DMS53 treated with DMSO at 0.1 percent for 48 hours (cell line): ENCODE measurements around the gene ZBTB5.
A peak's percentile ranks its signal among the peaks of the same experiment; 100 is the strongest.
"Not testable (repeated sequence)": the region's sequence is repeated elsewhere in the genome, so short reads cannot be mapped to it uniquely, and the experiment has no call there.

Experiments
- DNase-seq: peaks from one replicate; lab custom pipeline; 2025; ENCODE audit not compliant: unreplicated experiment; lab: John Stamatoyannopoulos, UW

ZBTB5 gene

DNA sequence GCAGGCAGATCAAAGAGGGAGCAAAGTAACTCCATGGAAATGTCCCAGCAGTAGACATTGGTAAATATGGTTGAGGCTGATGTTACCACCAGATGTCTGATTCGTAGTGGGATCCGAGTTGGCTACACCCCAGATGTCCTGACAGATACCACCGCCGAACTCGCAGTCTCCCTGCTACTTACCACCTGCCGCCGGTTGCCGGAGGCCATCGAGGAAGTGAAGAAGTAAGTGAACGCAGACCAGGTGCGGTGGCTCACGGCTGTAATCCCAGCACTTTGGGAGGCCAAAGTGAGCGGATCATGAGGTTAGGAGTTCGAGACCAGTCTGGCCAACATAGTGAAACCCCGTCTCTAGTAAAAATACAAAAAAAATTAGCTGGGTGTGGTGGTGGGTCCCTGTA is 38.8 kb downstream of the ZBTB5 start:
- DNase-seq = not testable (repeated sequence)

DNA sequence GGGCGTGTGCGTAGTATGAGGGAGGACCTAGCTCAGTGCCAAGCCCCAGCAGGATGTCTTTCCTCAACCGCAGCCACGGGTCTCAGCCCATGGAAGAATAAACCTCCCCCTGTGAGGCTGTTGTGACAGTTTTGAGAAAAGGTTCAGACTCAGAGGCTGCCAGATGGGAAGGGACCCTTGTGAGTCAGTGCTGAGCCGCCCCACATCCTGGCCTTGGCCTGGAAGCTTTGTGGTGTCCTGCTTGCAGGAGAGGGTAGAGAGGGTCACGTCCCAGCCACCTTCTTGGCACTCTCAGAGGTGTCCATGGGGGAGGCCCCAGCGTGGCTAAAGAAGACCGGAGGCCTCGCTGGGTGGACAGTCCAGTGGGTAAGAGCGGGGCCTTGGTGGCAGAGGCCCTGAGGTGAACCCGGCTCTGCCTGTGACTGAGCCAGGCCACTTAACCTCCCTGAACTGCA is 39.9 kb downstream of the ZBTB5 start:
- DNase-seq = no peak

DNA sequence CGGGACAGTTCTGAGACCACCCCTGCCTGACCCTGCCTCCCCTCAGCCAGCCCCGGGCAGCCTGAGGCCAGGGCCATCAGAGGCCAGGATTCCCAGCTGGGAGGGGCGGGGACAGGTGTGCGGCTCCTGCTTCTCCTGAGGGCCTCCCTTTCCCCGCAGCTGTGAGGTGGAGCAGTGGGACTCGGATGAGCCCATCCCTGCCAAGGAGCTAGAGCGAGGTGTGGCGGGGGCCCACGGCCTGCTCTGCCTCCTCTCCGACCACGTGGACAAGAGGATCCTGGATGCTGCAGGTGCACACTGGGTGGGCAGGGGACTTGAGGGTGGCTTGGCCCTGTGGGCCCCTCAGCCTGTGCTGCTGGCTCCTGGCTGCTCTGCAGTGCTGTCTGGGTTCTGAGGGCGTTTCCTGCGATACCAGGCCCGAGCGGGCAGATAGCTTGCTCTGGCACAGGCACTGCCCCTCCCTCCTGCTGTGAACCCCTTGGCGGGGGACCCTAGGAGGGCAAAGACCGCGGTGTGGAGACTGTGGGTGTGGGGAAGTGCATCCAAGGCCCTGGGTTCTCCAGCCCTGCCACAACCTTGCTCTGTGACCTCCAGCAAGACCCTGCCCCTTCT is 40.5 kb downstream of the ZBTB5 start:
- no peak for DNase-seq

DNA sequence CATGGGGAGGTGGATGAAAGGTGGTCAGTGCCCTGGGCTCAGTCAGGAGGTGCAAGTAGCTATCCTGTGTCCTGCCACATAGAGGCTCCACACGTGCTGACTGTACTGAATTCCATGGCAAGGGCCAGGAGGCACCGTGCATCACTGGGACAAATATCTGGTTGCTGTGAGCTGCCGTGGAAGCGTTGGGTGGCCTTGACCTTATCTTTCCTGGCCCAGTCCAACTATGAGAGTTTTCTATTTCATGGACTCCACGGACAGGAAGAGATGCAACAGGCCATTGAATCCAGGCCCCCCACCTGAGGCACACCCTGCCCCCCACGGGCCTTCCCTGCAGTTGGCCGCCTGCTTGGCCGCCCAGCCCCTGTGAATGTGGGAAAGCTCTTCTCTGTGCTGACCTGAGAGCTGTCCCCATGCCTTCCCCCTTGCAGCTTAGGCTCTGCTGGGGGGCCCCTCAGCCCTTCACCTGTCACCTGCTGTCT is 41.0 kb downstream of the ZBTB5 start:
- no peak for DNase-seq

DNA sequence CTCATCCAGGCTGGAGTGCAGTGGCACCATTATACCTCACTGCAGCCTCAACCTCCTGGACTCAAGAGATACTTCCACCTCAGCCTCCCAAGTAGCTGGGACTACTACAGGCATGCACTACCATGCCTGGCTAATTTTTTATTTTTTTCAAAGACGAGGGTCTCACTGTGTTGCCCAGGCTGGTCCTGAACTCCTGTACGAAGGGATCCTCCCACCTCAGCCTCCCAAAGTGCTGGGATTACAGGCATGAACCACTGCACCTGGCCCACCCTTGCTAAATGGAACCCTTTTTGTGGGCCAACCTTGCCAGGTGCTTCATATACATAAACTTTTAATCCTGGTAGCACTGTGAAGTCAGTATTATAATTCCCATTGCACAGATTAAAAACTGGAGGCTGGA is 41.7 kb downstream of the ZBTB5 start:
- no peak for DNase-seq

DNA sequence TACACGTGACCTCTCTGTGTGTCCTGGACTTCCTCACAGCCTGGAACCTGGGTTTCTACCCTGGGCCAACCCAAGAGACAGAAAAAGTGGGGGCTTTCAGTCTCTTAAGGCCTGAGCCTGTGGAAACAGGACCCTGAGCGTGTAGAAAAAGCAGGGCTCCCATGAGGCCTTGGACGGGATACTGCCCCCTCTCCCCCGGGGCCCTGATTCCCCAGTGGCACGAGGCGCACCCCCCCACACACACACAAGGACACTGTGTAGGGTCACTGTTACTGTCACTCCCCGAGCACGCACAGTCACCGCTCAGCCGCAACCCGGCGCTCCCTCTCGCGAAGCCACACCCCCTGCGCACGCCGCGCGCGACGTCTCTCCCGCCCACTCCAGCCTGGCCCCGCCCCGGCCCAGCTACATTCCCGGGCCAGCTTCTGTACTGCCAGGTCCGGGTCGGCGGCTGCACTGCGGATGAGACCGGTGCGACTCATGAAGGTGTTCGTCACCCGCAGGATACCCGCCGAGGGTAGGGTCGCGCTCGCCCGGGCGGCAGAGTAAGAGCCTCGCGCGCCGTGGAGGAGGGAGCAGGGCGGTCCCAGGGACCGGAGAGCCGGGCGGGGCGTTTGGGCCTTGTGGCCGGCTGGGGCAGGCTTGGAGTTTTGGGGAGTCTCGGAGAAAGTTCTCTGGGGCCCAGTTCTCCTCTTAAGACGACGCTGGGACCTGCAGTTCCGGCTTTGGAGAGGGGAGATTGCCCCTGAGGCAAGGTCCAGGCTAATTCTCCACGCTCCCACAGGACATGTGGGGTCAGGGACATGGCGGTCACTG is 42.8 kb downstream of the ZBTB5 start, which contains the start of gene GRHPR:
Gene GRHPR (plus strand): TSS at position 408 of the 816 bp plus-strand sequence. CDS start 55 bp downstream, at position 463.
- peak; percentile 58 for DNase-seq

DNA sequence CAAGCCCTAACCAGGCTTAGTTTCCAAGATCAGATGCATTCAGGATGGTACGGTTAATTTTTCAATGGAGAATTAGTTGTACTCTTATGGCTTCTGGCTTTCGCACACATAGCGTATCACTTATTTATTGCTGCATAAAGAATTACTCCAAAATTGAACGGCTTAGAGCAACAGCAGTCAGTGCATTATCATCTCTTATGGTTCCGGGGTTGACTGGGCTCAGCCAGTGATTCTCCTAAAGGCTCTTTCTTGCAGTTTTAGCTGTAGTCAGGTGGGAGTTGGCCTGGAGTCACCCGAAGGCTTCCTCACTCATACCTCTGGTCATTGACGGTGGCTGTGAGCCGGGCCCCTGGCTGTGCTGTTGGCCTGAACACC is 43.3 kb downstream of the ZBTB5 start:
- DNase-seq = no peak

DNA sequence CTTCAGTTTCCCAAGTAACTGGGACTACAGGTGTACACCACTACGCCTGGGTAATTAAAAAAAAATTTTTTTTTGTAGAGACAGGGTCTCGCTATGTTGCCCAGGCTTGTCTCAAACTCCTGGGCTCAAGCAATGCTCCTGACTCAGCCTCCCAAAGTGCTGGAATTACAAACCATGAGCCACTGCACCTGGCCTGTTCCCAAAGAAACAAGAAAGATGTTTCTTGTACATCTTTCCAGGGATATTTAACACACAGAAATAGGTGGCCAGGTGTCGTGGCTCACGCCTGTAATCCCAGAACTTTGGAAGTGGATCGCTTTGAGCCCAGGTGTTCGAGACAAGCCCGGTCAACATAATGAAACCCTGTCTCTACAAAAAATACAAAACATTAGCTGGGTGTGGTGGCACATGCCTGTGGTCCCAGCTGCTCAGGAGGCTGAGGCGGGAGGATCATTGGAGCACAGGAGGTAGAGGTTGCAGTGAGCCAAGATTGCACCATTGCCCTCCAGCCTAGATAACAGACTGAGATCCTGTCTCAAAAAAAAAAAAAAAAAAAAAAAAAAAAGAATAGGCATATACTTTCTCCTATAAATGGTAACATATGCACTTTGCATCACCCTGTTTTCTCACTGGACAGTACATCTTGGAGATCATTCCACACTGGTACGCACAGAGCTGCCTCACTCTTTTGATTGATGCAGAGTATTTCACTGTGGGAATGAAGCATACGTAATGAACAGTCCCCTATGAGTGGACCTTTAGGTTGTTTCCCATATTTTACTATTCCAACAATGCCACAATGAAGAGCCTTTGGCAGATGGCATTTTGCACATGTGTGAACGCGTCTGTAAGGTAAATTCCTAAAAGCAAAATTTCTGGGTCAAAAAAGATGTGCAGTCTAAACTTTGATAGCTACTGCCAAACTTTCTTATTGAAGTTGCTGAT is 44.7 kb downstream of the ZBTB5 start:
- no peak for DNase-seq

DNA sequence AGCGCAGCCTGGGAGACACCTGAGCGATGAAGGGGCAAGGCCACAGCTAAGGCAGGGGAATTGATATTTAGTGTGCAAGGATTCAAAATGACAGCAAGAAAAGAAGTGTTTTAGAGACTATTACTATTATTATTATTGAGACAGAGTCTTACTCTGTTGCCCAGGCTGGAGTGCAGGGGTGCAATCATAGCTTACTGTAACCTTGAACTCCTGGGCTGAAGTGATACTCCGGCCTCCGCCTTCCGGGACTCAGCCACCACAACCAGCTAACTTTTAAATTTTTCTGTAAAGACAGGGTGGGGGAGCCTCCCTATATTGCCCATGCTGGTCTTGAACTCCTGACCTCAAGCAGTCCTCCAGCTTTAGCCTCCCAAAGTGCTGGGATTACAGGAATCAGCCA is 46.0 kb downstream of the ZBTB5 start:
- no peak for DNase-seq

DNA sequence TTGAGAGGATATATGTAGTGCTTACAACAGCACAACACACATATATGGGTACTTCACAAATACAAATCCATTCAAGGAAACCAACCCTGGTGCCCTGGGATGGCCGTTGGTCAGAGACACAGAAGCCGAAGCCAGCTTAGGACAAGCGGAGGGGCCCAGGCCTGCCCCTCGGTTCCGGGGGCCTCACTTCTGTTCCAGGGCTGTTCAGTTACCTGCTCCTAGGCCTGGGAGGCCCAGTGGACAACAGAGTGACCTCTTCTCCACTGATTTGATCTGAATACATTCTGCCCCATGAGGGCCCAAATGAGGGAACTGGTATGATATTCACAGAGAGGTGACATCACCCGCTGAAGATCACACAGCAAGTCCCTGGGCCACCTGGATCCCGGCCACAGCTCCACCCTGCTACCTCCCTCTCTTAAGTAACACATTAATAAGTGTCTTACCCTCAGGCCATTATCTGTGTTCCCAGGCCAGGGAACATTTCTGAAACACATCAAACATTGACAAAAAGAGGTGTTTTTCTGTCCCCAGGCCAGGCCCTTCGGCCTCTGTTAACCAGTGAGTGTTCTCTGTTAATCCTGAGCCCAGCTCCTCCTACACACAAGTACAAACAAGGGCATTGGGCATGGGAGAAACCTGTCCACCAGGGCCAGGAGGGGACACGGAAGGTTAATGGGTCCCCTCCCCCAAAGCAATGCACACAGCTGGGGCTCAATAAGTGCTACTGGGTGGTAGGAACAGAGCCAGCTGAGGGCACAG is 47.2 kb downstream of the ZBTB5 start:
- no peak for DNase-seq

DNA sequence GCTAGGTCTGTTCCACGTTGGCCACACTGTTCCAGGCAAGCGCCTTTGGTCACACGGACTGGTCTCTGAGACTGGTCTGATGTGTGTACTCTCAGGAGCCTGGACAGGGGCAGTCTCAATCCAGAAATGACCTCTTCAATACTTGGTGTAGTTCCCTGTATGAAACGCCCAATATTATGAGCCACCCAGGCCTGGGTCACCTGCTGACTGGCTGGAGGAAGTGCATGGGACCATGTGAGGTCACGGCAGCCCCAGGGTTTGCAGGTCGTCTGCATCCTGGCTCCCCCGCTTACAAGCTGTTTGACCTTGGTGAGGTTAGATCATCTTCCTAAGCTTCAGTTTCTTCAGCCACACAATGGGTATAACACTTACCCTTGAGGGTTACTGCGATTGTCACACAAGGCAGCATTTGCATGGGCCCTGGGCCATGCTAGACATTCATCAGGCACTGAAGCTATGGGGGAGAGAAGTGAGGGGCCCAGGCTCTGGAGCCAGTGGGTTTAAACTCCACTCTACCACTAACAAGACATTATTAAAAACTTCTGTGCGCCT is 47.9 kb downstream of the ZBTB5 start:
- DNase-seq = no peak

DNA sequence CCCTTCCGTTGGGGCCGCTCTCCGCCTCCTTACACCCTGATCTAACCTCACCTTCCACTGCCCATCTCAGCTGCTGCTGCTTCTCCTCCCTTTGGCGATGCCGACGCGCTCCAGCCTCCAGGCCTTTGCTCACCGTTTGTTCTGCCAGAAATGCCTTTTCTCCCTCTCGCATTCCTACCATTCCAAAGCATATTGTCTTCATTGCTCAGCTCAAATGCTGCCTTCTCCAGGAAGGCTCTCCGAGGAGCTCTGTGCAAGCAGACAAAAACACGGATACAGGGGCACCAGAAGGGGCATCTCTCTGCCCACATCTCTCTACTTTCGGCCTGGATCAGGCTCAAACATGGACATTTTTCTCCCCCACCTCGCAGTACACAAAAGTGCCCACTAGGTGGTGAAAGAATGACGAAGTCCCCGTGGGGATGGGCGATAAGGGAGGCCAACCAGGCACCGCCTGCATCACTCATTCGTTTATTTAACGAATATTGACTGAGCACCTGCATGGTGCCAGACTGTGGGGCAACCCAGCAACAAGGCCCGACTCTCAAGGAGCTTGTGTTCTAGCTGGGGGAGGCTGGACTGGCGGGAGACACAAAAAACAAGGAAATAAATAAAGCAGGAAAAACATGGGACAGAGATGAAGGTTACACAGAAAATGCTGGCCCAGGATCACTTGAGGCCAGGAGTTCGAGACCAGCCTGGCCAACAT is 50.1 kb downstream of the ZBTB5 start:
- DNase-seq = peak; percentile 33

DNA sequence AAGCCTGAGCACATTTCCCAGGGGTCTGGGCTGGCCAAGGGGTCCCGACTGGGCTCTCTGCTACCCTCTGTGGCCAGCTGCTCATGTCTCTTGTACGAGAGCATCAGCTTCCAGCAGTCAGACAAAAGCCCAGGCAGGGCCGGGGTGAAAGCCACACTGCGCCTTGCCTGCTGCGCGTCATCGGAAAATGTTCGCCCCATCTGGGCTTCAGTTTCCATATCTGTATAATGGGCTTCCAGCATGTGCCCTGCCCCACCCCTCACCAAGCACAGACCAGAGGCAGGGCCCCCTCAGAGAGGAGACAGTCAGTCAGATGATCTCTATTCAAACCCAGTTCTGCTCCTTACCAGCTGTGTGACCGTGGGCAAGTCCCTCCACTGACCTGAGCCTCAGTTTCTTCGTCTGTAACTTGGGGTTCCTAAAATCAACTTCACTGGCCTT is 50.7 kb downstream of the ZBTB5 start:
- DNase-seq = no peak

DNA sequence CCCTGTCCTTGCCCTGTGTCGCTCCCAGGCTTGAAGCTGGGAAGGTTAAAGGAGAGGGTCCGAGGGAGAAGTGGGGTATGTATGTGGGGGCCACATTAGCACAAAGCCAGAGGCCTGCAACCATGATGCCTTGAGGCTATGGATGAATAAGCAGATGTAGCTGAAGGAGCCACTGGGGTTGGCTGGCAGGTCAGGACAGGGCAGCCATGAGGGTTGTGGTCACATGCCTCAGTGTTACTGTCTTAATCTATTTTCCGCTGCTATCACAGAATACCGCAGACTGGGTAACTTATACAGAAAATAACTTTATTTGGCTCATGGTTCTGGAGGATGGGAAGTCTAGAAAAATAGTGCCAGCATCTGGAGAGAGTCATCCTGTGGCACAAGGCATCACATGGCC is 51.9 kb downstream of the ZBTB5 start:
- no peak for DNase-seq

DNA sequence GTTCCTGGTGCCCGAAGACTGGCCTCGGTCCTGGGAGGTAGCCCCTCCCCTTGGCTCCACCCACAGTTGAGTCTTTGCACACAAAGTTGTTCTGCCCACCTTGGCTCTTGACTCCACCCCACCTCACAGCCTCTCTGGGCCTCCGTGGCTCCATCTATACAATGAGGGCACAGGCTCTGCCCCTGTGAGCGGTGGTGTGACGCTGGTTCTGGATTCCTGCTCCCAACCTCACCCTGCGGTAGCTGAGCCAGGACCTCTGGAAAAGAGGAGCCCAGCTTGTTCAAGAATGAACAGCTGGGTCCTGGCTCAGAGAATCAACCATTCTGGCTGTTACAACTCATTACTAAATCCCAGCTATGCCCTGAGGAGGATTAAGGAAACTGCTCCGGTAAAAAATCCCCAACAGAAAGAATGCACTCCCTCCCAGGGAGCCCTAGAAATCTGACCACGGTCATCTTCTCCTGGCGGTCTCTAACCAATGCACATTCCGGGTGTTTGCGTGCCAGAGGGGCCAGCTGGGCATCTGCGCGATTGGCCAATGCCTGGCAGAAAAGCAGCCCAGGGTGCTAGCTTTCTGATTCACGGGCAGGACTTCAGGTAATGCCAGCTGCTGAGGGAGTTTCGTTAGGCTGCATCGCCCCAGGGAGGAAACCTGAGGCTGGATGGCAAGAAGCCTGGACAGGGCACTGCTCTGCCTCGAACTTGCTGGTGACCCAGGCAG is 52.7 kb downstream of the ZBTB5 start:
- no peak for DNase-seq

DNA sequence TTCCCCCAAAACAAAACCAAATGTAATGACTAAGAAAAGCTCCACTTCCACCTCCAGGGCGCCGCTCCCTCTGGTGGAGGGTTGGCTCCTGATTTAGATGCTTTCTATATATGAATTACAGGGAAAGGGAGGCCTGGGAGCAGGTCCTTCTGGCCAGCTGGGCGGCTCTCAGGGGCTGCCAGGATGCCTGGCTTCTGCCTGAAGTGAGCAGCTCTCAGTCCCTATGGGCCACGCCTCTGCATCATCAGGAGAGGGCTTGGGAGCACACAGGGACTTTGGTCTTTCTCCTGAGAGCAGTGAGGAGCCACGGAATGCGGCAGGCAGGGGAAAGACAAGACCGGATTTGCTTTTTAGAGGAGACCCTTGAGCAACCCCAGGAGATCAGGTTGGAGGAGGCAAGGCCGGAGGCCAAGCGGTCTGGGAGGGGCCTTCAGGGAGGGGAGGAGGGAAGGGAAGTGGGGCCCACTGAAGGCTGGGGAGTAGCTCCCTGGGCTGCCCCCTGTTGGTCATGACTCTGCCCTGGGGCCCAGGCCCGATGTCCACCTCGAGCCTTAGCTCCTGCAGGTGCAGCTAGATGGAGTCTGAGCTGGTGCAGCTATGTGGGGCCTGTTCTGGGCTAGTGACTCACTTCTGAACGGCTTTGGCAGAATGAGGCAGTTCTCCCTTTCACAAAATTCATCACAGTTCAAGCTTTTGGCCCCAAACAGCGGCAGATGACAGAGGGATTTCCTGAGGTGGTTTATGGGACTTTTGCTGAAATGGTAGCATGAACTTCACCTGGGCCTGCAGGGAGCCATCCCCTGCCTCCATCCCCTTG is 54.1 kb downstream of the ZBTB5 start:
- no peak for DNase-seq

DNA sequence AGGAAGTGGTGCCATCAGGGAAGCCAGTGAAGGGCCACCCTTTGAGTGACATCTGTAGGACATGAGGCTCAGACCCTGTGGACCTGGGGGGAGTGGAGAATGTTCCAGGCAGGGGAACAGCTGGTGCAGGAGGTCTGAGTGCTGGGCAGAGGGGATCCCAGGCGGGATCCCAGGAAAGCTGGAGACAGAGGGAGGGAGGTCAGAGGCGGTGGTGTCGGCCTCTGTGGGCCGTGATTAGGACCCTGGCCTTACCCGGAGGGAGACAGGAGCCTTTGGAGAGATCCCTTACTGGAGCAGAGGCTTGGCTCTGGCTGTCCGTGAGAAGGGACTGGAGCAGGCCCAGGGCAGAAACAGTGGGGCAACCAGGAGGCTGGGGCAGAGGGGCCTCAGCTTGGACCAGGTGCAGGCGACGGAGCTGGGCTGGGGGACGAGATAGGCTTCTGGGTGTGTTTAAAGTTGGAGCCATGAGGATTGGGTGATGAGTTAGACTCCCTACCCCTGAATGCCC is 54.8 kb downstream of the ZBTB5 start:
- no peak for DNase-seq
